IPS DF 19.7 (cell line): Measurements from ENCODE around the gene VTI1A.

Source experiments
- DNase-seq: peaks from one replicate; pipeline ENCODE4 v3.0.0-alpha.2; 2013; ENCODE audit warnings: low read depth, low spot score

Gene VTI1A

GRCh38 chr10:112782200-112782907 lies 335.3 kb downstream of the VTI1A start:
- DNase-seq, result no peak

- DNase-seq, result no peak
Observed at GRCh38 chr10:112783351-112784021, 336.5 kb downstream of the VTI1A start.

- no peak for DNase-seq
Observed at GRCh38 chr10:112784022-112784461, 337.0 kb downstream of the VTI1A start.

- no peak for DNase-seq
Observed at GRCh38 chr10:112785089-112785488, 338.1 kb downstream of the VTI1A start.

GRCh38 chr10:112789248-112789647 lies 342.2 kb downstream of the VTI1A start:
- DNase-seq, result no peak

- no peak for DNase-seq
Observed at GRCh38 chr10:112790030-112790429, 343.0 kb downstream of the VTI1A start.

- DNase-seq, result no peak
Observed at GRCh38 chr10:112790921-112791320, 343.9 kb downstream of the VTI1A start.

GRCh38 chr10:112791447-112791846 lies 344.4 kb downstream of the VTI1A start:
- DNase-seq, result no peak

GRCh38 chr10:112792487-112793201 lies 345.6 kb downstream of the VTI1A start:
- no peak for DNase-seq

GRCh38 chr10:112793202-112793921 lies 346.3 kb downstream of the VTI1A start:
- DNase-seq, result no peak

- DNase-seq, result no peak
Observed at GRCh38 chr10:112794201-112794600, 347.2 kb downstream of the VTI1A start.

- no peak for DNase-seq
Observed at GRCh38 chr10:112795067-112795466, 348.1 kb downstream of the VTI1A start.

- DNase-seq, result no peak
Observed at GRCh38 chr10:112797197-112797596, 350.2 kb downstream of the VTI1A start.

GRCh38 chr10:112797855-112798254 lies 350.8 kb downstream of the VTI1A start:
- no peak for DNase-seq

GRCh38 chr10:112799038-112799437 lies 352.0 kb downstream of the VTI1A start:
- DNase-seq, result no peak

- DNase-seq, result no peak
Observed at GRCh38 chr10:112799726-112800510, 352.9 kb downstream of the VTI1A start.

- no peak for DNase-seq
Observed at GRCh38 chr10:112801004-112801403, 354.0 kb downstream of the VTI1A start.

- no peak for DNase-seq
Observed at GRCh38 chr10:112801748-112802147, 354.7 kb downstream of the VTI1A start.

GRCh38 chr10:112802411-112803022 lies 355.5 kb downstream of the VTI1A start:
- no peak for DNase-seq

GRCh38 chr10:112803961-112804401 lies 357.0 kb downstream of the VTI1A start:
- no peak for DNase-seq

GRCh38 chr10:112805254-112805590 lies 358.2 kb downstream of the VTI1A start:
- DNase-seq, result no peak
